Muscle layer of duodenum (tissue), 2 donors: ENCODE data around the gene PDLIM7.
A peak's percentile ranks its signal among the peaks of the same experiment; 100 is the strongest.

Experiments
- H3K27ac ChIP-seq: one replicate; pipeline ENCODE4 v1.7.0; 2013; ENCODE audit warnings: mild to moderate bottlenecking, low read length
- H3K27me3 ChIP-seq: one replicate; pipeline ENCODE4 v1.7.0; 2013; ENCODE audit warnings: low read depth, mild to moderate bottlenecking, control low read depth, low read length
- H3K36me3 ChIP-seq, 2 donors: one replicate each; pipeline ENCODE4 v1.7.0; 2013; ENCODE audit warnings: low read length in 2 of 2, control low read depth in 1 of 2, mild to moderate bottlenecking in 1 of 2; ENCODE audit not compliant: insufficient read depth in 2 of 2, control insufficient read depth in 1 of 2
- H3K4me1 ChIP-seq, 2 donors: one replicate each; pipeline ENCODE4 v1.7.0; 2013; ENCODE audit warnings: low read length in 2 of 2, mild to moderate bottlenecking in 2 of 2, control low read depth in 1 of 2, moderate library complexity in 1 of 2; ENCODE audit not compliant: insufficient read depth in 2 of 2, control insufficient read depth in 1 of 2
- H3K4me3 ChIP-seq, 2 donors: one replicate each; pipeline ENCODE4 v1.7.0; 2013; ENCODE audit warnings: low read length in 2 of 2, low read depth in 1 of 2, mild to moderate bottlenecking in 1 of 2
- H3K9me3 ChIP-seq, 2 donors: one replicate each; pipeline ENCODE4 v1.7.0; 2013; ENCODE audit warnings: low read length in 2 of 2, control low read depth in 1 of 2, mild to moderate bottlenecking in 1 of 2; ENCODE audit not compliant: control insufficient read depth in 1 of 2
- donor health status: healthy.

Gene PDLIM7

GRCh38 chr5:177495243-177496060 is 2.0 kb downstream of the PDLIM7 start:
- peak overlapping the region; percentile 90 for H3K27ac ChIP-seq
- H3K4me1 ChIP-seq = peaks cover 19 to 69% of the 10 kb centered on the region in 2 donors
- H3K9me3 ChIP-seq = no peaks in the 10 kb centered on the region
- no peaks in the 10 kb centered on the region for H3K27me3 ChIP-seq
- peaks cover 4 to 38% of the 10 kb centered on the region in 2 donors for H3K36me3 ChIP-seq
- peak overlapping the region; percentile 62 to 88 for H3K4me3 ChIP-seq

GRCh38 chr5:177494346-177495195 is 2.8 kb downstream of the PDLIM7 start:
- peak overlapping the region; percentile 21 to 88 for H3K4me3 ChIP-seq
- peaks cover 19 to 76% of the 10 kb centered on the region in 2 donors for H3K4me1 ChIP-seq
- no peaks in the 10 kb centered on the region for H3K9me3 ChIP-seq

GRCh38 chr5:177493795-177494345 is 3.5 kb downstream of the PDLIM7 start:
- Histone ChIP-seq H3K9me3 (no peaks in the 10 kb centered on the region), H3K27me3 (no peaks in the 10 kb centered on the region), H3K27ac (peak overlapping the region; percentile 90), H3K4me1 (peaks cover 19 to 83% of the 10 kb centered on the region in 2 donors), H3K4me3 (peak overlapping the region; percentile 4 to 88), H3K36me3 (peaks cover 10 to 53% of the 10 kb centered on the region in 2 donors)

More at GRCh38 chr5:177494346-177495195, 2.8 kb downstream of the PDLIM7 start:
- peaks cover 8 to 46% of the 10 kb centered on the region in 2 donors for H3K36me3 ChIP-seq
- peak overlapping the region; percentile 90 for H3K27ac ChIP-seq
- H3K27me3 ChIP-seq = no peaks in the 10 kb centered on the region

GRCh38 chr5:177492841-177493240 is 4.6 kb downstream of the PDLIM7 start:
- H3K4me1 ChIP-seq = peaks cover 19 to 85% of the 10 kb centered on the region in 2 donors
- H3K9me3 ChIP-seq = no peaks in the 10 kb centered on the region
- H3K4me3 ChIP-seq = peak overlapping the region; percentile 4 to 88
- H3K27me3 ChIP-seq = no peaks in the 10 kb centered on the region
- H3K27ac ChIP-seq = peak overlapping the region; percentile 90
- H3K36me3 ChIP-seq = peaks cover 12 to 63% of the 10 kb centered on the region in 2 donors

- no peaks in the 10 kb centered on the region for H3K9me3 ChIP-seq
- peak overlapping the region in 1 of 2 donors; percentile 32 for H3K4me3 ChIP-seq
- H3K27ac ChIP-seq = no peak overlapping the region
- peaks cover 19 to 84% of the 10 kb centered on the region in 2 donors for H3K4me1 ChIP-seq
- no peaks in the 10 kb centered on the region for H3K27me3 ChIP-seq
- H3K36me3 ChIP-seq = peaks cover 17 to 69% of the 10 kb centered on the region in 2 donors
Observed at GRCh38 chr5:177491983-177492746, 5.2 kb downstream of the PDLIM7 start.

- peaks cover 19 to 83% of the 10 kb centered on the region in 2 donors for H3K4me1 ChIP-seq
- no peaks in the 10 kb centered on the region for H3K9me3 ChIP-seq
- H3K36me3 ChIP-seq = peaks cover 18 to 72% of the 10 kb centered on the region in 2 donors
- H3K4me3 ChIP-seq = no peak overlapping the region
- H3K27me3 ChIP-seq = no peaks in the 10 kb centered on the region
- H3K27ac ChIP-seq = no peak overlapping the region
Observed at GRCh38 chr5:177491429-177491945, 5.9 kb downstream of the PDLIM7 start.

- Histone ChIP-seq H3K36me3 (peaks cover 23 to 76% of the 10 kb centered on the region in 2 donors), H3K27me3 (no peaks in the 10 kb centered on the region), H3K27ac (no peak overlapping the region), H3K9me3 (no peaks in the 10 kb centered on the region), H3K4me3 (no peak overlapping the region), H3K4me1 (peaks cover 19 to 83% of the 10 kb centered on the region in 2 donors)
Observed at GRCh38 chr5:177490992-177491391, 6.4 kb downstream of the PDLIM7 start.

- peaks cover 19 to 81% of the 10 kb centered on the region in 2 donors for H3K4me1 ChIP-seq
- H3K27me3 ChIP-seq = no peaks in the 10 kb centered on the region
- no peak overlapping the region for H3K27ac ChIP-seq
- H3K36me3 ChIP-seq = peaks cover 23 to 80% of the 10 kb centered on the region in 2 donors
- no peaks in the 10 kb centered on the region for H3K9me3 ChIP-seq
- peak overlapping the region in 1 of 2 donors; percentile 19 for H3K4me3 ChIP-seq
Observed at GRCh38 chr5:177490311-177490991, 7.0 kb downstream of the PDLIM7 start.

GRCh38 chr5:177489119-177489716 is 8.2 kb downstream of the PDLIM7 start:
- H3K4me1 ChIP-seq = peaks cover 21 to 81% of the 10 kb centered on the region in 2 donors
- no peak overlapping the region for H3K27ac ChIP-seq
- no peaks in the 10 kb centered on the region for H3K27me3 ChIP-seq
- H3K4me3 ChIP-seq = peak overlapping the region in 1 of 2 donors; percentile 19
- H3K36me3 ChIP-seq = peaks cover 28 to 75% of the 10 kb centered on the region in 2 donors
- H3K9me3 ChIP-seq = no peaks in the 10 kb centered on the region

GRCh38 chr5:177487975-177488374 is 9.4 kb downstream of the PDLIM7 start:
- no peak overlapping the region for H3K4me3 ChIP-seq
- H3K36me3 ChIP-seq = peaks cover 29 to 78% of the 10 kb centered on the region in 2 donors
- no peaks in the 10 kb centered on the region for H3K9me3 ChIP-seq
- peaks cover 11 to 81% of the 10 kb centered on the region in 2 donors for H3K4me1 ChIP-seq
- H3K27ac ChIP-seq = no peak overlapping the region
- H3K27me3 ChIP-seq = no peaks in the 10 kb centered on the region
